Measurements from ENCODE around the gene LIX1L.

GRCh38 chr1:145985129-145985501 is 27.3 kb upstream of the LIX1L start:
- no peak for TF ChIP-seq EZH2 (IDR thresholded peaks at IDR 0.05; ENCODE audit: low read length, missing control alignments)
- TF ChIP-seq CTCF (conservative IDR thresholded peaks at IDR 0.05 in 1 of 2, IDR thresholded peaks at IDR 0.05 in 1 of 2; ENCODE audit: low read depth in 1 of 2, low read length in 2 of 2): no peak
